Esophagus squamous epithelium (tissue), 4 donors: Measurements from ENCODE around the gene AK8.
A peak's percentile ranks its signal among the peaks of the same experiment; 100 is the strongest.

Experiments used
- POLR2A ChIP-seq, 4 donors: fragments of 450-650 bp; IDR thresholded peaks; one replicate each; pipeline ENCODE4 v1.6.1; 2017; ENCODE audit warnings: antibody characterized with exemption in 4 of 4, mild to moderate bottlenecking in 4 of 4, moderate library complexity in 3 of 4
- TF ChIP-seq, protein P1 (sequence below), 6 experiments: fragments of 450-650 bp in 4 of 6; fragments of 200-600 bp in 2 of 6; sonication (generic) in 2 of 6; IDR thresholded peaks; one replicate each; pipeline ENCODE4 v1.5.1; 2016 to 2019; ENCODE audit warnings: antibody characterized with exemption in 6 of 6, mild to moderate bottlenecking in 4 of 6, moderate library complexity in 4 of 6

- TF ChIP-seq, protein P1, sequence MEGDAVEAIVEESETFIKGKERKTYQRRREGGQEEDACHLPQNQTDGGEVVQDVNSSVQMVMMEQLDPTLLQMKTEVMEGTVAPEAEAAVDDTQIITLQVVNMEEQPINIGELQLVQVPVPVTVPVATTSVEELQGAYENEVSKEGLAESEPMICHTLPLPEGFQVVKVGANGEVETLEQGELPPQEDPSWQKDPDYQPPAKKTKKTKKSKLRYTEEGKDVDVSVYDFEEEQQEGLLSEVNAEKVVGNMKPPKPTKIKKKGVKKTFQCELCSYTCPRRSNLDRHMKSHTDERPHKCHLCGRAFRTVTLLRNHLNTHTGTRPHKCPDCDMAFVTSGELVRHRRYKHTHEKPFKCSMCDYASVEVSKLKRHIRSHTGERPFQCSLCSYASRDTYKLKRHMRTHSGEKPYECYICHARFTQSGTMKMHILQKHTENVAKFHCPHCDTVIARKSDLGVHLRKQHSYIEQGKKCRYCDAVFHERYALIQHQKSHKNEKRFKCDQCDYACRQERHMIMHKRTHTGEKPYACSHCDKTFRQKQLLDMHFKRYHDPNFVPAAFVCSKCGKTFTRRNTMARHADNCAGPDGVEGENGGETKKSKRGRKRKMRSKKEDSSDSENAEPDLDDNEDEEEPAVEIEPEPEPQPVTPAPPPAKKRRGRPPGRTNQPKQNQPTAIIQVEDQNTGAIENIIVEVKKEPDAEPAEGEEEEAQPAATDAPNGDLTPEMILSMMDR (IDR thresholded peaks at IDR 0.05), result peak in 3 of 6 experiments; percentile 28 to 46 (median 30)
- TF ChIP-seq POLR2A (IDR thresholded peaks at IDR 0.05), result no peak
Measured at GRCh38 chr9:132694144-132694543, 183.9 kb downstream of the AK8 start.
